Measurements from ENCODE around the gene HOXC5.
"Not testable (repeated sequence)": the region's sequence is repeated elsewhere in the genome, so short reads cannot be mapped to it uniquely, and the experiment has no call there.

The HOXC5 gene

DNA sequence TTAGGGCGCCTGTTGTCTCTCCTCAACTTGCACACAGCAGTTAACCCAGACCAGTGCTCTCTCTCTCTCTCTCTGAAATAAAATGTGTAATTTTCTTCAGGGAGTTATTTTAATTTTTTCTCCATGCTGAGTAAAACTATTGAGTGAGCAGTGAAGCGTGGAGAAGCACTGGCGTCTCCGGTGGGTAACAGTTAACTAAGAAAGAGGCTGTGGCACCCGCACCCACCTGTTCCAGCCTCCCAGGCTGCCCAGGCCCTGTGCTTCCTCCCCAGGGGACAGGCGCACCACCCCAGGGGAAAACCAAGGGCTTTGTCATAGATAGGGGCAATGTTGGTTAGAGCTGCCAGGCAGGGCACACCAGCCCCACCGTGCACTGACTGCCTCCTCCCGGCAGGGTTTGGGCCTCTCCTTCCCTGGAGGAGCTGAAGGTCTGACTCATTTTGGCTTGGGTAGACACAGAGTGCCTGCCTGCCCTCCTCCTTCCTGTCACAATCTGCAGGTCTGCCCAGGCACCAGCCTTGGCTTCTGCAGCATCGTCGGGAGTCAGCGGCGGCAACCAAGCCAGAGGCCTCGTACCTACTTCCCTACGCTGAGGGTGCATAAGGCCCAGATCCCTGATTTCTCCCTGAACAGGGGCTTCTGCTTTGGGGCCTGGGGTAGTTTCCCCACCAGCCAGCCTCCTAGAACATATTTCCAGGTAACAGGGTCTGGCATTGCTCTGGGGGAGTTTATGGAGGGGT lies 3.9 kb downstream of the HOXC5 start:
- no peak for DNase-seq

DNA sequence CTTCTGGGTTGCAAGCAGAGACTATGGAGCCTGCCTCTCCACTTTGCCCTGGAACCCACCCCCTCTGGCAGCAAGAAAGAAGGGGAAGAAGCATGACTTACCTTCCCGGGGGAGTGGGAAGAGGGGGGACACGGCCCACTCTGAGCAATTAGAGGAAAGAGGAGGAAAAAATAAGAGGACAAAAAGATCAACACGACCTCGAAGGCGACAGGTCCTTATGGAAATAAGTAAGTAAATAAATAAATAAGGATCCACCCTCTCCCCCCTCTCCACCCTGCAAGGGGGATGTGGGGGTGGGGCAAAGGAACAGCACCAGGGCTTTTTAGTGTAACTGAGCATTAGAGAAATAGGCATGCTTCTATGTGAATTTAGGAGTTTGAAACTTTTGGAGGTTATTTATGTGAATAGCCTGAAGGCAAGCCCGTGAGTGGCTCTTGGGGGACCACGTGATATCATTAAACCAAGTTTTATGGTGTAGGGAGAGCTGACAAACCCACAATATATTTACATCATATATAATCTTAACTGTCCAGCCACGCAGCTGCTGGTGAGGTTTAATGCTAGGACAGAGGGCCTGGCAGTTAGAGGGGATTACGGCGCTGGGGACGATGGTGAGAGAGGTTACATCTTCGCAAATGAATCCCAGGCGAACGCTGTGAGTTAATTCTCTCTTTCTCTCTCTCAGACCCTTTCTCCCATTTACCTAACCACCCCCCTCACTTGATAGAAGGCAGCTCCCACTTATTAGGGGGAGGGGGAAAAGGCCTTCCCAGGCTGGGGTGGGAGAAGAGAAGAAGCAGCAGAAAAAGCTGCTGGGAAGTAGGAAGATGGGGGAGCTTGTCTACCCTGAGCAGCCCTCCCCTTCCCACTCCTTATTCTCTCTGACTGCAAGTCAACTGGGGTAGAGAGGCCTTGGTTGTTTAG lies 4.8 kb downstream of the HOXC5 start:
- DNase-seq: no peak

DNA sequence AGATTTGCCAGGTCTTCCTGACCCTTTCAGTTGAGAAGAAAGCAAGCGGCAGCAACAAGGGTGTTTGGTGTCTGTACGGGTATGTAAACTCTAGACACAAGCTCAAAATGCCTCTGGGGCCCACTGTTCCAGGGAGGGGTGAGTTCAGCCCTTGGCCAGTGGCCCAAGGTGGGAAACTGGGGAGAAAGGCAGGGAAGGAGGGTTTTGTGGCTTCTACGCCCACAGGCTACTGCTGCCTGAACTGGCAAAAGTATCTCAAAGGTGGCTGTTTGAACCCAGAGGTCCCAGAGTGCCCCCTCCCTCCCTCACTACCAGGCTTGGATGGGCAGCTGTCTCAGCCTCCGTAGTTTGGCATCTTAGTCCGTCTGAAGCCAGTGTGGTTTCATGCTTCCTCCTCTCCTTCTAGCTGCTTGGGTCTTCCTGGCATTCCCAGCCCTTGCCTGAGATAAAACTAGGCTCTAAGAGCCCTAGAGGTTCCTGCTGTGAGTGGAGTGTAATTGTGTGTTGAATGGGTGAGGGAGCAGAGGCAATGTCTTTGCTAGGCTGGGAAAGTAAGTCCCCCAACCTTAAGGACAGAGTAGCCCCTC lies 5.5 kb downstream of the HOXC5 start:
- DNase-seq: no peak

DNA sequence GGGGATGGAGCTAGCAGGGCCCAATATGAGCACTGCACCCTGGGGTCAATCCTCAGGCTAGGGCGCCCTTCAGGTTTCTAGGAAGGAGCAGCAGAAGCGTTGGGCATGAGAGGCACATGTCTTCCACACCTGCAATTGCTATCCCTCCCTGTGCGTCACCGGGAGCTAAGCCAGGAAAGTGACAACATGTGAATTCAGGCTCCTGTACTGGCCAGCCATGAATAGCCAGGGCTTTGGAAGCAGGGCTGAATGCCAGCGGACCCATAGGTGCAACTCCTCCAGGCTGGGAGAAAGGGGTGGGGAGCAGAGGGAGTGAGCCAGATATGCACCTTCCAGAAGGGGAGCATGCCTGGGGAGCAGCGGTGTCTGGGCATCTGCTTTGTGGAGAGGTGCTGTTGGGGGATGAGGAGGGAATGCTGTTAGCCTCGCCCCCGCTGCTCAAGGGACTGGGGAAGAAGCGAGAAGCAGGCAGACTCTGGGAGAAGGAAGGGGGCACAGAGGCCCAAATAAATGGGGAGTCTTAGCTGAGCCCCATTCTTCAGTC lies 6.1 kb downstream of the HOXC5 start:
- no peak for DNase-seq

DNA sequence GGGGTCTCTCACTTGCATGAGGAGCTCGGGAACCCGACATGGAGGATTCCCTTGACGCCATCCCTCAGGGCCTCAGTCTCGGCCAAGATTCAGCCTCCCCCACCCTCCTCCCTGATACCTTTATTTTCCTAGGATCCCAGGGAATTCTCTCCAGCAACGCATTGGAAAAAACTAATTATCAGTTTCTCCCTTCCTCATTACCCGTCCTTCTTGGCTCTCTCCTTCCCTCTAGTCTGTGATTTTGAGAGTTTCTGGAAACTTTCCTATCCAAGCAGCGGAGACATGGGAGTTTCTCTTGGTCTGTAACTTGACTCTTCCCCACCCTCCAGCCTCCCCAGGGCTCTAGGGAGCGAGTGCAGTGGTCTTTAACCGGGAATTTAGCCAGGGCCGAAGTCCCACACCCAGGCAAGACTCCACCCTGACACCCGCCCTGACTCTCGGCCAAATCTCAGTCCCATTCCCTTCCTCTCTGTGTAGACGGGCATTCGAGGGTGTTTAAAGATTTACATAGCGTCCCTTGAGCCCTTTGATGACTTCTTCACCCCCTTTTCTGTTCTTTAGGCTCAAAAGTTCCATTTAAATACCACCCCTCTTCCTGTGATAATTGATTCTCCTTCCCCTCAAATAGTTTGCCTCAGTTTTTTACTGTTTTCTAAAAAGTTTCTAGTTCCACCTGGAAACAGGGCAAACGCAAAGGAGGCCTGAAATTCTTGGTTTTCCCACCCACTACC lies 6.7 kb downstream of the HOXC5 start:
- no peak for DNase-seq

DNA sequence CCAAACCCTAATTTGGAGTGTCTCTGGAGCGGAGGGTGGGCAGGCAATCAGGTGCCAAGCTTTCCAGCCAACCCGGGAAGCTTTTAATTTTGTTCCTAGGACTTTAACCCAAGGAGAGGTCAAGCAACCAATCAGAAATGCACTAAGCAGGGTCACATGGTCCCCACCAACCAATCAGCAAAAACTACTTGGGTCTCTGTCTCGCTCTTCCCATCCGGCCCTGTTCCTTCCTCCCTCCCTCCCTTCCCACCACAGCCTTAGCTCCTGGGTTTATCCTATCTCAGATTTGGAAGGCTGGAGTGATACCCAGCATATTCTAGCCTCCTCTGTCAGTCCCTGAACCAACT lies 7.3 kb downstream of the HOXC5 start:
- DNase-seq: no peak

DNA sequence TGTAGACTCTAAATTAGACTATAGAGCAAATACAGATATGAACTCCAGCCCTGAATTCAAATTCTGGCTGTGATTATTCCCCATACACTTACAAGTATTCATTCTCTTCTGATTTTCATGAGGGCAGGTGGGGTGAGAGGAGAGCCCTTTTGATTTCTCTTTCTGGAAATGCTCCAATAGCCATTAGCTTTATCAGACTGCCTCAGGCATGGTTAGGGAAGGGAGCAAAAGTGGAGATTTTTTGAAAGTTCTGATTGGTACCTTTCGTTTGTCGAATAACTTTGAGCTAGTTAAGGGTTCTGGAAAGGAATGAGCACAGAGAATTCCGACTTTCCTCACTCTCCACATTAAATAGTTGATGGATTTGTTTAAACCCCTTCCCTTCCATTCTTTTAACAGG lies 7.8 kb downstream of the HOXC5 start:
- no peak for DNase-seq

DNA sequence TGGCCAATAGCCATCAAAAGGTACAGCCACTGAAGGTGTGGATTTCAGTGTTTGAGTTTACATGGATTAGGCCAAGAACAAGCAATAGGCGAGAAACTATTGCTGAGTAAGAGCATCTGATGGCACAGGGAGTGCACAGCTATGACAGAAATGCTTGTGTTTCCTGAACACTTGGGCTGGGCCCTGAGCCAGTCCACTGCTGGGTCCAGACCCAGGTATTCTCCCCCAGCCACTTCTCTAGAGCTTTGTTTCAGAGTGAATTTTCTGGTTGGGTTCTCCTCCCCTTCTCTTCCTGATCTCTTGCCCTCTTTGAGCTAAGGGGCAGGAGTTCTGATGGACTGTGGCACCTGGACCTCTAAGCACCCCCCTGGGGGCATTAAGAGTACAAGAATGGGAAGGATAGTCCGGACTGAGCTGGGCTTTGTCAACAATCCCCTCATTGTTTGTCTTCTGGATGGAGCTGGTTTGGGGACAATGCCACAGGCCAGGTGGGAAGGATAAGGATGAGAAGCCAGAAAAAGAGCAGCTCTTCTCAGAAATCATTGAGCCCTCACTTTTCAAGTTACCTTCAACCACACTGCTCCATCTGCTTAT lies 8.3 kb downstream of the HOXC5 start:
- DNase-seq: no peak

DNA sequence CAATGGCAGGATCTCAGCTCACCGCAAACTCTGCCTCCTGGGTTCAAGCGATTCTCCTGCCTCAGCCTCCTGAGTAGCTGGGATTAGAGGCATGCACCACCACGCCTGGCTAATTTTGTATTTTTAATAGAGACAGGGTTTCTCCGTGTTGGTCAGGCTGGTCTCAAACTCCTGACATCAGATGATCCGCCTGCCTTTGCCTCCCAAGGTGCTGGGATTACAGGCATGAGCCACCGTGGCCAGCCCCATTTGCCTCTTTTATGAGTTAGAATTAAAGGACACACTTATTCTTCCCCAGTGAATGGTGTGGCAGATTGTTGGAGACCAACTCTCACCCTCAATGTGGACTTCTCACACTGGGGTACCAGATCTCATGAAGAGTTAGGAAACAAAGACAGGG lies 9.2 kb downstream of the HOXC5 start:
- not testable (repeated sequence) for DNase-seq

DNA sequence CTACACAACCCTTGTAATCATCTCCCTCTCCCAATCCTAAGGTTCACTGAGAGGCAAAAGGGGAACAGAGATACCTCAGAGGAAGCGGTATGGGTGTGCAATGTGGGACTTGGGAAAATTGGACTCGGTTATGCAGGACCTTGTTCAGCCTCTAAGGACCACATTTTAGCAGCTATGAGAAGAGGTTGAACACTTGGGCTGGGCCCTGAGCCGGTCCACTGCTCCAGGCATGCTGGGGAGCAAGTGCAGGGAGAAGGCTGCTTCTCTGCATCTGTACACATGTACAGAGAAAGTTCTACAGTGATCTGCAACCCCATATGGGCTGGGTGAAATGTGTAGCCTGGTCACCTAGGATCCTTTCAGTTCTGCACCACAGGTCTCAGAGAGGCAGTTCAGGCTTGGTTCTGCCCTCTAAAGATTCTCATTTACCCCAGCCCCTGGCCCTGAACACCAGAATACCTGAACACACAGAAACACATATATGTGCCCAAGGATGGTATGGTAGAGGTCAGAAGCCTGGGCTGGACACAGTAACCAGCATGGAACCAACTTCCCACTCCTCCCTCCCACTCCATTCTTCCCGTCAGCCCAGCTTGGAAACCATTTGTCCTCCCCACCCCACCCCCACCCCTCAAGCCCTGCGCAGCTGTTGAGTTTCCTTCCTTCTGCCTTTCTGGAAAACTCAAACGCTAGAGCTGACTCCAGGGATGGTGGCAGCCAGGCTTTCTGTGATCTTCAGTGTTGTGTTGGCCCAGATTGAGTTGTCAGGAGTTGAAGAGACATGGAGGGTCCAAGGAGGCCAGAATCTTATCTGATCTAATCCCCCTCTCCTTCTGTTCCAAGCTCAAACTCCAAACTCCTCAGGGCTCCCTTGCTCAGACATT lies 10.4 kb downstream of the HOXC5 start:
- DNase-seq: no peak

DNA sequence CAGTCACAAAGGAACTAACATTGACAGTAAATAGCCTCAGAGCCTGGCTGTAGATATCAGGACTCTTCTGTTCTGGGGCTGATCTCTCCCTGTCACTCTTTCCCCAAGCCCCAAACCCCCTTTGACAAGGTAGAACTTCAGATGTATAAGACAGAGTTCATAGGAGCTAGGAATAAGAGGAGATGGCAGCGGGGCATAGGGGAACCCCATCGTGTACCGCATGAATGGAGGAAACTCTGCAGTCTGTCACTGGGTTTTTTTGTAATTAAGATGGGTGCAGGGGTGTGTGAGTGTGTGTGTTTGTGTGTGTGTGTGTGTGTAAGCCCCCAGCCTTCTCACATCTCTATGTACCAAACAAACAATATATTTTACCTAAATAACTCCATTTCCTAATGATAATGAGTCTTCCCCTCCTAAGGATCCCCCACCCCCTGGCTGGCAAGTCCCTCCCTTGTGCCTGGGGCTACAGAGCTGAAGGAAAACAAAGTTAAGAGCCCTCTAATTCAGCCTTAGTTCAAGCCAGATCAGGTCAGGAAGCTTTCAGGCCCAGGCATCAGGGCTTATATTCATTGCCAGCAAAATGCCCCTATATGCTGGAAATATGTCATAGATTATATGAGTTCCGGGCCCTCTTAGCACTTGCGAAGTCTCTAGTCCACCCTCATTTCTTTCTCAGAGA lies 11.7 kb downstream of the HOXC5 start:
- no peak for DNase-seq

DNA sequence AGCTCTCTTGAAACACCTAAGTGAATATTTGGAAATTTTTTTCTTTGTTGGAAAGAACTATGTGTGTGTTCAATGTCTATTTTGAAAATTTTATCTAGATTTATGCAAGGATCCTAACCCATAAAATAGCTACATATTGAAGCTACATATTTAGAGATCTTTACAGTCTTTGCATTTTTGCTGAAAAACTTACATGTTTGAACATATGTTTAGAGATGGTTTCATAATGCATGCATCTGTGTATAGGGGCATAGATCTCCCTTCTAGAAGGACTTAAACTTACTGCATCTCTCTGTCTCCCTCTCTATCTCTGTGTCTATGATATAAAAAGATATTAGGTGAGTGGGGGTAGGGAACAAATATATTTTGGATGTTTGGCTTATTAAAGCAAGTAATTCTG lies 12.6 kb downstream of the HOXC5 start:
- no peak for DNase-seq

DNA sequence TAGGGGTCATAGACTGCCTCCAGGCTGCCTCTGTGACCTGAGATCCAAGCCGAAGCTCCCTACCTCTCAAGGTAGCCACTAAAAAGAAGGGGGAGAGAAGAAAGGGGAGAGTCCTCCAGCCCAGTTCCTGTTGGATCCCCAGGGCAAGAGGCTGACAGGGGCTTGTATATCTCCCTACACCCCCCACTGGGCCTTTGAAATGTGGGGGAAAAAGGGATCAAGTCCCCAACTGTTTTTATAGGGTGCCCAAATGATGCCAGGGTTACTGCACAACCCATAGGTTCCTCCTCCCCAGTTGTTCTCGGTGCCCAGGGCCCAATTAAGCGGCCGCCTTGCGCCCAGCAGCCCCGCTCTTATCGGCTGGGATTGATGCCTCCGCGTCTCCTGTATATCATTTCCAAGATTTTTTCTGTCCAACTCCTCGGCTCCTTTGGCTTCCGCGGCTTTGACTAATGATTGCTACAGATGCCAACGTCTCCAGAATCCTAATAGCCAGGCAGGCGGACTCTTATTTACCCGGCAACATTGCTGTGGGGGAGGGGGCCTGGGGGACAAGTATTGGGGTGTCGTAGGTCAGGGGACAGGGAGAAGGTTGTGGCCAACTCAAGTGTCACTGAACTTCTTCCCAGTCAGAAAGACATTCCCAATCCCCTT lies 13.1 kb downstream of the HOXC5 start:
- DNase-seq: no peak

DNA sequence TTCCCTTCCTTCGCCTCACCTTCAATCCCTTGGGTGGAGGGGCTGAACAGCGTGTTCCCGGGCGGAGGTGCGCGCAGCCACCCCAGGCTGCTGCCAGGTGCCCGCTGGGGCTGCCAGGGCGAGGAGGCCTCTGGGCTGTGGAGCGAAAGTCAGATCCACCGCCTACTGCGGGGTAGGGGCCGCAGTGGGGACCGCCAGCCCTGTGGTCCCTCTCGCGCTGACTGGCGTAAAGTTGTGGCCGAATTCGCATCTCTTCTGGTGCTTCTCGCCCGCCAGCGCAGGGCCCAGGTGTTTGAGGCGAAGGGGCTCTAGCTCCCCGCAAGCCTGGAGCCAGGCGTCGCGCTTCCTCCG lies 13.9 kb downstream of the HOXC5 start:
- DNase-seq: no peak

DNA sequence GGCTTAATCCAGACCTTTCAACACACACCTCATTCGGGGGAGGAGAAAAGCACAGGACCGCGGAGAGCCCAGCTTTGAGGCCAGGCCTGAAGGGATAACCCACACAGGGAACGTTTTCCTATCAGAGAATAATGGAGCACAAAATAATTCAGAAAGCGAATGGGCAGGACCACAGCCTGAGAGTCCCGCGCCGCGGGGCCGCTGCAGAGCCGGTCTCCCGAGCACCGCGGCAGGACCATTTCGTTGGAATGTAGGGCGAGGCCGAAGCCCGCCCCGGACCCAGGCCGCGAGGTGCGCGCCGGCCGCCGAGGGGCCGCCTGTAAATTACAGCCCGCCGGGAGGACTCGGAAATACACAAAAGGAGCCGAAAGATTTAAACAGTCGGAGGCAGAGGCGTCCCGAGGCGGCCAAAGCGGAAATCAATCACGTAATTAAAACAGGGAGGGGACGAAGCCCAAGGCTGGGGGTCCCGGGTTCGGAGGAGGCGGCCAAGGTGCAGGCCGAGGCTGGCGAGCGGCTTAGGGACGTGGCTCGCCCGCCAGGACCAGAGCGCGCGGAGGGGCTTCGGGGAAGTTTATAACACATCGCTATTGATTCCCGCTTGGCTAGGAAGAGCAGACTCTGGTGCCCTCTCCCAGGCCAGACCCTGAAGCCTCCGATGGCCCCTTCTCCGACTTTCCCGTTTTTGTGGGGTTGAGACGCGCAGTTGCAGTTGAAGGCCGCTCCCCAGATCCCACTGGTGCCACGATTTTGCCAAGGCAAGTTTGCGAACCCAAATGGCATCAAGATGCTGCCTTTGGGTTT lies 14.5 kb downstream of the HOXC5 start:
- no peak for DNase-seq

DNA sequence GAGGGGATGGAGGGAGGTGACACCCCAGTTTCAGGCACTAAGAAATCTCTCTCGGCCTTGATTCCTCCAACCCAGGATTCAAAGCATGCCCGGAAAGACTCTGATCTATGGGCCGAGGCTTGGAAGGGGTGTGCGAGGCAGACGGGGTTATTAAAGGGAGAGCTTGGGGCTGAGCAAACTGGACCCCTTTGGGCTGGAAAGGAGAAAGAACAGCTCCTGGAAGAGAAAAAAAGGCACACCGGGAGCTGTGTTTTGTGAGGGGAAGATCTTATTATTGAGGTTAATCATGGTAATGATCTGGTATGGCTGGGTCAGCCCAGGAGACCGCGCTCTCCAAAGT lies 15.1 kb downstream of the HOXC5 start:
- no peak for DNase-seq

DNA sequence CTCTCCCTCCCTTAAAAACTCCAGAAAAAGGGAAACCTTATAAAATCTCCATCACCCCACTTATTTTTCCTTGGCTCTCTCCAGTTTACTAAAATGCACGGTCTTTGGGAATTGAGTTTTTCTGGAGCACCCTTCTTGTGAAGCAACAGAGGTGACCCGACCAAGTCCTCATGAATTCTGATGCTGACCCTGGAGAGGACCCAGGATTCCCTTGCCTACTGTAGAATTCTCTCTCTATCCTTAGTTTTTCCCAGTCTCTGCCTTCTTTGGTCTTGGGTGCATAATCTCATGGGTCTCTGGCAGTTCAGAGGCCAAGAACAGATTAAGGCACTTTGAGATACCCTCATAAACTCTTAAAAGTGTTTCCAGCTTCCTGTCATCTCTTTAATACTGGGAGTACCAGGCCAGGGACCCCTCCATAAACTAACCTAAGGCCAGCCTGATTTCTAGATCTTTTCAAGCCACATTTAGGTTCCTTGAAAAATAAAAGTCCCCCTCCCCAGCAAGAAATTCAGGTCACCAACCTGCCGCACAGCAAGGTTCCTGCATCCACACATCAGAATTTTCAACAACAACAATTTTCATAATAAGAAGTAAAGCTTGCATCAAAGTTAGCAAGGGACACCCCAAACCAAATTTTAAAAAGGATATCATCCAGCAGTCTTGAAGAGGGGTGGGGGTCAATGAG lies 15.7 kb downstream of the HOXC5 start:
- DNase-seq: no peak

DNA sequence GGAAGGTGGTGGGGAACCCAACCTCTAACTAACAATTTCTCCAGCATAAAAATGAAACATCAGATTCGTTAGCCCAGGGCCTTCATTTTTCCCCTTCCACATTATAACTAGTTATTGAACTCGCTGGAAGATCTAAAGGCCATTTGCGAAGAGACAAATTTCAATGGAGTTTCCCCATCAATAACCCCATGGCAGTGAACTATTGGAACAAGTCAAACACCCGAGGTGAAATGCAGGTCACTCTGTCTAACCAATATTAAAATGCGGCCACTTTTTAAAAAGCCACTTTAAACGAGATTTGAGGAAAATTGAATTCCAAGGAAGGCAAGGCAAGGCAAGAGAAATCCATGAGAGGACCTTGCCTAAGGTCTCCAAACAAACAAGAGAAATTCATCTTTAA lies 16.3 kb downstream of the HOXC5 start:
- DNase-seq: no peak

DNA sequence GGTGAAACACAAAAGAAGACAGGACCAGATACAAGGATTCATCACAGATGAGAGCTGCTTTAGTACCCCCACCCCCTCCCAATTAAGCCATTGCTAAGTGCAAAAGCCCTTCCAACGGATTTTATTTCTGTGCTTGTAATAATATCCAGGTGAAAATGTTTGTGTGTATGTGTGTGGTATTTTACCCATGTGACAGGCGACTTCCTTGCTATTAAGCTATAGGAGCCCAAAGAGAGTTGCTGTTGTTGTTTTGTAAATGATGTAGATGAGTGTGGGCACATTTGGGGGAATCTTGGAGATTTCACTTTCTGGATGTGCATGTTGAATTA lies 17.6 kb downstream of the HOXC5 start:
- no peak for DNase-seq

Measured in activated CD4-positive, alpha-beta T cell treated with anti-CD3 and anti-CD28 coated beads for 4 hours (primary cell).